Spleen (tissue), 11 donors: ENCODE measurements around the gene TLE1. TPM values are rescaled to one million over a fixed set of nuclear protein-coding genes. Genes with fewer than 3 reads are reported as not detected.

Experiments used
- DNase-seq: peaks from one replicate; pipeline ENCODE4 v3.0.0-alpha.2; 2020
- H3K27ac ChIP-seq, 8 donors: fragments of 200-600 bp; sonication (generic) in 7 of 8; 1 replicate in 4 of 8; 2 replicates in 4 of 8; pipeline versions ENCODE4 v1.5.0 to v1.8.0; 2016 to 2021; ENCODE audit warnings: inconsistent platforms in 4 of 8, mild to moderate bottlenecking in 4 of 8, moderate library complexity in 1 of 8
- H3K27me3 ChIP-seq, 7 donors: fragments of 200-600 bp; sonication (generic) in 6 of 7; replicated peaks in 1 of 7; 1 replicate in 4 of 7; 2 replicates in 3 of 7; pipeline versions ENCODE4 v1.5.0 to v1.8.0; 2016 to 2021; ENCODE audit warnings: inconsistent platforms in 3 of 7, mild to moderate bottlenecking in 1 of 7
- H3K36me3 ChIP-seq, 6 donors: fragments of 200-600 bp; sonication (generic) in 5 of 6; 1 replicate in 4 of 6; 2 replicates in 2 of 6; pipeline versions ENCODE4 v1.5.0 to v1.8.0; 2016 to 2021; ENCODE audit warnings: inconsistent platforms in 2 of 6
- H3K4me1 ChIP-seq, 6 donors: fragments of 200-600 bp; sonication (generic) in 5 of 6; 1 replicate in 3 of 6; 2 replicates in 3 of 6; pipeline versions ENCODE4 v1.5.0 to v1.8.0; 2016 to 2021; ENCODE audit warnings: inconsistent platforms in 3 of 6
- H3K4me3 ChIP-seq, 8 donors: fragments of 200-600 bp; sonication (generic) in 7 of 8; 1 replicate in 4 of 8; 2 replicates in 4 of 8; pipeline versions ENCODE4 v1.5.0 to v1.8.0; 2016 to 2021; ENCODE audit warnings: inconsistent platforms in 4 of 8, mild to moderate bottlenecking in 4 of 8, moderate library complexity in 2 of 8
- H3K9me3 ChIP-seq, 8 donors: fragments of 200-600 bp; sonication (generic) in 7 of 8; 1 replicate in 4 of 8; 2 replicates in 4 of 8; pipeline versions ENCODE4 v1.5.0 to v1.8.0; 2016 to 2021; ENCODE audit warnings: inconsistent platforms in 4 of 8
- CTCF ChIP-seq, 11 experiments: fragments of 200-600 bp in 7 of 11; fragments of 450-650 bp in 4 of 11; sonication (generic) in 4 of 11; IDR thresholded peaks in 8 of 11; conservative IDR thresholded peaks in 3 of 11; 1 replicate in 7 of 11; 2 replicates in 4 of 11; pipeline versions ENCODE4 v1.4.0 to v1.8.0; 2016 to 2021; ENCODE audit warnings: antibody characterized with exemption in 11 of 11, inconsistent platforms in 4 of 11, mild to moderate bottlenecking in 1 of 11
- POLR2A ChIP-seq, 3 donors: fragments of 450-650 bp; IDR thresholded peaks; one replicate each; pipeline ENCODE4 v1.5.1; 2017; ENCODE audit warnings: antibody characterized with exemption in 3 of 3, mild to moderate bottlenecking in 1 of 3
- POLR2AphosphoS5 ChIP-seq, 3 donors: sonication (generic); formaldehyde crosslinking; IDR thresholded peaks; one replicate each; pipeline ENCODE4 v1.5.1; 2017; ENCODE audit warnings: antibody characterized with exemption in 3 of 3
- WGBS, 5 donors: extraction: QIAGEN DNeasy Blood & Tissue Kit in 3 of 5; methylation state at CpG; one replicate each; pipeline versions ENCODE4 v1.1.5 to v1.1.7; 2013 to 2018; 5-methylcytosine and 5-hydroxymethylcytosine counted together
- intact Hi-C: fragments of 100-400 bp; cut with DNase I; formaldehyde crosslinking; loops from one replicate; pipeline ENCODE4 v1.15.0; 2023; ENCODE audit warnings: low total_unique reads
- polyA plus RNA-seq, 3 donors: library from polyadenylated mRNA; stranded (reverse); fragments of 200-250 nt; gene quantifications; one replicate each; pipeline ENCODE4 v1.2.1, GENCODE V29; 2013
- total RNA-seq, 7 donors: library from RNA; depleted of rRNA in 3 of 7; stranded (reverse); fragments of >200 nt in 3 of 7; fragmentation: NEBNext Ultra II Directional in 4 of 7; extraction: Animal tissue kit (Norgen Biotek cat#: 25700) in 4 of 7; gene quantifications; one replicate each; pipeline versions ENCODE4 v1.1.0 to v1.2.1, GENCODE V29; 2016 to 2021
- donor health status: healthy with polysubstance abuse.
- donor health status: DM: no; HTN: no; CAD: no; lungs with moderate emphysema.
- donor health status: DM: no; HTN: no; CAD: no.
- donor health status: Bipolar disorder and iron deficiency.
- donor health status: healthy.
- donor health status: DM: no; HTN: no; CAD: no.
- donor health status: DM: yes; HTN: yes; CAD: no.

The TLE1 gene
- total and polyA plus RNA-seq, 10 donors, result 34.7 to 110 (median 60.2) TPM

- H3K27ac ChIP-seq, result no peak overlapping the region
- peaks cover 0 to 11% (median 4%) of the 10 kb centered on the region in 6 donors for H3K4me1 ChIP-seq
- peaks cover 0 to 18% (median 6%) of the 10 kb centered on the region in 6 donors for H3K36me3 ChIP-seq
- DNase-seq, result no peak
- no peaks in the 10 kb centered on the region for H3K9me3 ChIP-seq
- no peak for TF ChIP-seq POLR2A (IDR thresholded peaks at IDR 0.05)
- TF ChIP-seq POLR2AphosphoS5 (IDR thresholded peaks at IDR 0.05), result no peak
- no peak for TF ChIP-seq CTCF (IDR thresholded peaks at IDR 0.05 in 8 of 11, conservative IDR thresholded peaks at IDR 0.05 in 3 of 11)
- no peaks in the 10 kb centered on the region for H3K27me3 ChIP-seq
- intact Hi-C loops, result no loop called here
- H3K4me3 ChIP-seq, result no peak overlapping the region
Observed at GRCh38 chr9:81578606-81579005, 110.7 kb downstream of the TLE1 start.

GRCh38 chr9:81575956-81576355 lies 113.4 kb downstream of the TLE1 start:
- TF ChIP-seq POLR2A (IDR thresholded peaks at IDR 0.05) (no peak), POLR2AphosphoS5 (IDR thresholded peaks at IDR 0.05) (no peak), CTCF (IDR thresholded peaks at IDR 0.05 in 8 of 11, conservative IDR thresholded peaks at IDR 0.05 in 3 of 11) (no peak)
- H3K27ac ChIP-seq, result no peak overlapping the region
- DNase-seq, result no peak
- 7 to 47% (median 15%) methylated on average over 2 of the region's 2 CpGs for WGBS, 5 donors
- no peaks in the 10 kb centered on the region for H3K9me3 ChIP-seq
- H3K4me1 ChIP-seq, result peaks cover 0 to 11% (median 4%) of the 10 kb centered on the region in 6 donors
- intact Hi-C loops, result no loop called here
- H3K4me3 ChIP-seq, result no peak overlapping the region
- H3K36me3 ChIP-seq, result peaks cover 0 to 3% (median under 1%) of the 10 kb centered on the region in 6 donors
- H3K27me3 ChIP-seq, result no peaks in the 10 kb centered on the region

- no peaks in the 10 kb centered on the region for H3K9me3 ChIP-seq
- TF ChIP-seq POLR2AphosphoS5 (IDR thresholded peaks at IDR 0.05), result no peak
- no peak for TF ChIP-seq CTCF (IDR thresholded peaks at IDR 0.05 in 8 of 11, conservative IDR thresholded peaks at IDR 0.05 in 3 of 11)
- TF ChIP-seq POLR2A (IDR thresholded peaks at IDR 0.05), result no peak
- H3K27me3 ChIP-seq, result no peaks in the 10 kb centered on the region
- H3K27ac ChIP-seq, result no peak overlapping the region
- no peak for DNase-seq
- no peaks in the 10 kb centered on the region for H3K36me3 ChIP-seq
- no peak overlapping the region for H3K4me3 ChIP-seq
- intact Hi-C loops, result no loop called here
- H3K4me1 ChIP-seq, result peaks cover 0 to 11% (median 4%) of the 10 kb centered on the region in 6 donors
- WGBS, 5 donors, result 80 to 90% (median 84%) methylated on average over 2 of the region's 2 CpGs
Observed at GRCh38 chr9:81574405-81574804, 114.9 kb downstream of the TLE1 start.

- H3K4me3 ChIP-seq, result no peak overlapping the region
- 78 to 86% (median 81%) methylated on average over 14 of the region's 14 CpGs for WGBS, 5 donors
- TF ChIP-seq CTCF (IDR thresholded peaks at IDR 0.05 in 8 of 11, conservative IDR thresholded peaks at IDR 0.05 in 3 of 11), result no peak
- no peak for TF ChIP-seq POLR2A (IDR thresholded peaks at IDR 0.05)
- TF ChIP-seq POLR2AphosphoS5 (IDR thresholded peaks at IDR 0.05), result no peak
- DNase-seq, result no peak
- peaks cover 0 to 11% (median 4%) of the 10 kb centered on the region in 6 donors for H3K4me1 ChIP-seq
- H3K9me3 ChIP-seq, result no peaks in the 10 kb centered on the region
- H3K27me3 ChIP-seq, result no peaks in the 10 kb centered on the region
- no peak overlapping the region for H3K27ac ChIP-seq
- intact Hi-C loops, result no loop called here
- no peaks in the 10 kb centered on the region for H3K36me3 ChIP-seq
Observed at GRCh38 chr9:81573415-81574321, 115.7 kb downstream of the TLE1 start.
